H1 (cell line): Measurements from ENCODE around the gene PPP2R2D. TPM values are rescaled to one million over a fixed set of nuclear protein-coding genes. Genes with fewer than 3 reads are reported as not detected.

ENCODE experiments used
- CHD2 ChIP-seq: IDR thresholded peaks from 2 replicates; pipeline ENCODE4 v1.6.1; 2012; ENCODE audit warnings: low read length, improper control_type of control experiment
- SUZ12 ChIP-seq: fragments of 200-600 bp; sonication (generic); IDR thresholded peaks from 2 replicates; pipeline ENCODE4 v1.6.1; 2012; ENCODE audit warnings: mild to moderate bottlenecking, inconsistent platforms, low read length, moderate library complexity, mixed read lengths
- polyA plus RNA-seq, 7 experiments: library from polyadenylated mRNA; depleted of rRNA in 3 of 7; stranded (reverse) in 5 of 7; unstranded in 2 of 7; fragments of >200 nt in 5 of 7; fragments of 200-250 nt in 2 of 7; gene quantifications; 1 replicate in 5 of 7; 2 replicates in 1 of 7; 4 replicates in 1 of 7; pipeline versions ENCODE4 v1.2.1 to v1.2.3, GENCODE V29; 2011 to 2013; ENCODE audit warnings: missing spikeins in 2 of 7, mixed read lengths in 2 of 7
- total RNA-seq: library from RNA; stranded (reverse); fragmentation: NEBNext Ultra II Directional; extraction: Animal tissue kit (Norgen Biotek cat#: 25700); gene quantifications from 2 replicates; pipeline ENCODE4 v1.2.1, GENCODE V29; 2021
- TF ChIP-seq, protein P1 (sequence below): IDR thresholded peaks from 2 replicates; pipeline ENCODE4 v1.6.1; 2012; ENCODE audit warnings: inconsistent platforms

PPP2R2D gene
- total and polyA plus RNA-seq, 2 of the 8 experiments (the other 6 are each of a cell fraction or from before 2014, with no cell fraction given) = 25.4 to 32.8 TPM

DNA sequence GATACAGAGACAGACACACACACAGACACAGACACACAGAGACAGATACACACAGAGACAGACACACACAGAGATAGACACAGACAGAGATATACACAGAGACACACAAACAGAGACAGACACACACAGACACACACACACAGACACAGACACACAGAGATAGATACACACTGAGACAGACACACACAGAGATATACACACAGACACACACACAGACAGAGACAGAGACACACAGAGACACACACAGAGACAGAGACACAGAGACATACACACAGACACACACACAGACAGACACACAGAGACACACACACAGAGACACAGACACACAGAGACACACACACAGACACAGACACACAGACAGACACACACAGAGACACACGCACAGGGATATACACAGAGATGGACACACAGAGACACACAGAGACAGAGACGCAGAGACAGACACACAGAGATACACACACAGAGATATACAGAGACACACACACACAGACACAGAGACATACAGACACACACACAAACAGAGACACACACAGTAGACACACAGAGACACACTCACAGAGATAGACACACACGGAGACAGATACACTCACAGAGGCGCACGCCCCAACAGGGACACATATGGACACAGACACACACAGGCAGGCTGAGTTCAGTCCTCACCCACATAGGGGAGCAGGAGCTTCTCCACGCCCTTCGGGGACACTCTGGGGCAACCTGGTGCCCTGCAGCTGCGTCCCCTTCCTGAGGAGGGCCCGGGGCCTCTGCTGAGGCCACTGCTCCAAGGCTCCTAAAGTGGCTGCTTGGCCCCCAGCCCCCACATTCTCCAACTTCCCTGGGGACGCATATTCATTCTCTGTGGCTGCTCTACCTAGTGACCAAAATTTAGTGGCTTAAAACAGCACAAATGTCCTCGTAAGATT, 10.3 kb upstream of the PPP2R2D start (continued):
- TF ChIP-seq, protein P1, sequence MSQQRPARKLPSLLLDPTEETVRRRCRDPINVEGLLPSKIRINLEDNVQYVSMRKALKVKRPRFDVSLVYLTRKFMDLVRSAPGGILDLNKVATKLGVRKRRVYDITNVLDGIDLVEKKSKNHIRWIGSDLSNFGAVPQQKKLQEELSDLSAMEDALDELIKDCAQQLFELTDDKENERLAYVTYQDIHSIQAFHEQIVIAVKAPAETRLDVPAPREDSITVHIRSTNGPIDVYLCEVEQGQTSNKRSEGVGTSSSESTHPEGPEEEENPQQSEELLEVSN = no peak
- no peak for TF ChIP-seq CHD2
- no peak for TF ChIP-seq SUZ12
